HepG2 (cell line): ENCODE data around the gene SPRR2D. TPM values are rescaled to one million over a fixed set of nuclear protein-coding genes. Genes with fewer than 3 reads are reported as not detected.

Source experiments
- ATAC-seq: fragments of 200-7000 bp; cut with Tn5 transposase; 3 replicates; pipeline ENCODE4 v1.9.1; 2020; ENCODE audit warnings: mild to moderate bottlenecking, moderate library complexity
- BruUV-seq: library from RNA; stranded (reverse); fragments of 400-500 nt; replicated peaks from 2 replicates; lab custom pipeline; 2021; lab: Mats Ljungman, UMichigan
- CTCF ChIA-PET: fragments of 300-600 bp; formaldehyde crosslinking; extraction: SDS; loops from one replicate; lab custom pipeline; 2021; ENCODE audit warnings: low total read pairs, inconsistent platforms, low intra/inter-chr PET ratio; lab: Yijun Ruan, JAX
- POLR2A ChIA-PET: fragments of 350-600 bp; sonication (Branson Sonifier 250); formaldehyde crosslinking; loops from one replicate; lab custom pipeline; 2020; ENCODE audit warnings: antibody characterized with exemption, inconsistent platforms; lab: Yijun Ruan, JAX
- DNase-seq: peaks from one replicate; pipeline ENCODE4 v3.0.0-alpha.2; 2015; ENCODE audit warnings: low spot score
- FAIRE-seq: peaks from 3 replicates; lab custom pipeline; 2011; peaks lifted over from hg19 to GRCh38; lab: Jason Lieb, UNC
- H2AFZ ChIP-seq: one replicate; pipeline ENCODE4 v1.6.1; 2011; ENCODE audit warnings: low read length, inconsistent platforms
- H3K27ac ChIP-seq: fragments of 300-600 bp; 3 replicates; pipeline ENCODE4 v1.8.0; 2011; ENCODE audit warnings: mixed run types, mild to moderate bottlenecking, mixed read lengths, low read length, inconsistent platforms; ENCODE audit not compliant: insufficient read depth; ENCODE audit errors: extremely low read length
- H3K27me3 ChIP-seq, 2 experiments: fragments of 200-600 bp in 1 of 2; 2 replicates in 1 of 2; 3 replicates in 1 of 2; pipeline versions ENCODE4 v1.6.0 to v1.8.0; 2011; ENCODE audit warnings: low read length in 2 of 2, mild to moderate bottlenecking in 2 of 2, moderate library complexity in 2 of 2, inconsistent platforms in 1 of 2; ENCODE audit not compliant: insufficient read depth in 2 of 2, control insufficient read depth in 1 of 2
- H3K36me3 ChIP-seq, 2 experiments: fragments of 200-600 bp in 1 of 2; replicated peaks in 1 of 2; 2 replicates in 1 of 2; 3 replicates in 1 of 2; pipeline versions ENCODE4 v1.5.1 to v1.8.0; 2011; ENCODE audit warnings: low read length in 2 of 2, inconsistent platforms in 1 of 2; ENCODE audit not compliant: insufficient read depth in 2 of 2, control insufficient read depth in 1 of 2
- H3K4me1 ChIP-seq: 2 replicates; pipeline ENCODE4 v1.5.1; 2012; ENCODE audit warnings: low read length, inconsistent platforms; ENCODE audit not compliant: insufficient read depth
- H3K4me2 ChIP-seq: 2 replicates; pipeline ENCODE4 v1.6.0; 2011; ENCODE audit warnings: low read depth, low read length, inconsistent platforms
- H3K4me3 ChIP-seq, 3 experiments: fragments of 200-600 bp in 1 of 3; sonication (generic), shearing (Covaris generic) in 1 of 3; replicated peaks in 1 of 3; 2 replicates each; pipeline ENCODE4 v1.5.1; 2011 to 2016; ENCODE audit warnings: low read length in 3 of 3, inconsistent platforms in 2 of 3, low read depth in 2 of 3, mild to moderate bottlenecking in 2 of 3, control low read depth in 1 of 3, mixed read lengths in 1 of 3; ENCODE audit not compliant: insufficient read depth in 1 of 3
- H3K79me2 ChIP-seq: one replicate; pipeline ENCODE4 v1.6.1; 2011; ENCODE audit warnings: low read length, inconsistent platforms; ENCODE audit not compliant: insufficient read depth
- H3K9ac ChIP-seq: 2 replicates; pipeline ENCODE4 v1.6.0; 2011; ENCODE audit warnings: mild to moderate bottlenecking, low read depth, low read length, inconsistent platforms; ENCODE audit not compliant: insufficient read depth
- H3K9me3 ChIP-seq: 2 replicates; pipeline ENCODE4 v1.5.1; 2012; ENCODE audit warnings: mild to moderate bottlenecking, low read length
- H4K20me1 ChIP-seq: 2 replicates; pipeline ENCODE4 v1.6.0; 2011; ENCODE audit warnings: inconsistent platforms, mild to moderate bottlenecking, low read length, moderate library complexity; ENCODE audit not compliant: insufficient read depth
- ATF7 ChIP-seq, 2 experiments: fragments of 450-650 bp in 1 of 2; sonication (generic) in 1 of 2; formaldehyde crosslinking in 1 of 2; IDR thresholded peaks; 2 replicates each; pipeline versions ENCODE4 v1.4.0 to v1.6.1; 2016 to 2020; ENCODE audit warnings: antibody characterized with exemption in 1 of 2, mild to moderate bottlenecking in 1 of 2, missing genetic modification reagents in 1 of 2
- EP300 ChIP-seq, 3 experiments: sonication (generic) in 1 of 3; formaldehyde crosslinking in 1 of 3; IDR thresholded peaks; 2 replicates each; pipeline versions ENCODE4 v1.5.1 to v1.6.1; 2011 to 2020; ENCODE audit warnings: low read depth in 2 of 3, low read length in 2 of 3, borderline replicate concordance in 1 of 3, improper control_type of control experiment in 1 of 3, mild to moderate bottlenecking in 1 of 3, missing genetic modification reagents in 1 of 3, moderate library complexity in 1 of 3
- GLI4 ChIP-seq: sonication (generic); formaldehyde crosslinking; IDR thresholded peaks from 2 replicates; pipeline ENCODE4 v1.5.1; 2020; ENCODE audit warnings: missing genetic modification reagents, mild to moderate bottlenecking, moderate library complexity, borderline replicate concordance
- HNRNPUL1 ChIP-seq: fragments of 200-400 bp; formaldehyde crosslinking; IDR thresholded peaks from 2 replicates; pipeline ENCODE4 v1.6.1; 2017; ENCODE audit warnings: low read depth, mild to moderate bottlenecking, low read length, moderate library complexity
- ZNF788 ChIP-seq: sonication (generic); formaldehyde crosslinking; IDR thresholded peaks from 2 replicates; pipeline ENCODE4 v1.5.0; 2020; ENCODE audit warnings: mild to moderate bottlenecking, missing genetic modification reagents, borderline replicate concordance
- WGBS: methylation state at CpG from one replicate; pipeline ENCODE4 v1.1.6; 2017; ENCODE audit warnings: low lambda C conversion rate; 5-methylcytosine and 5-hydroxymethylcytosine counted together
- in situ Hi-C: cut with HindIII; loops from 2 replicates; pipeline ENCODE4 v1.10.0; 2017; ENCODE audit warnings: low pct_unique_long_range_greater_than_20kb; ENCODE audit not compliant: extremely low pct_ligation_motif_present
- intact Hi-C: fragments of 100-400 bp; cut with micrococcal nuclease; formaldehyde crosslinking; loops from one replicate; pipeline ENCODE4 v1.10.0; 2022; ENCODE audit not compliant: unreplicated experiment
- polyA plus RNA-seq, 8 experiments: library from polyadenylated mRNA; depleted of rRNA in 3 of 8; stranded (reverse) in 7 of 8; unstranded in 1 of 8; fragments of >200 nt; fragmentation: Illumina TruSeq in 4 of 8; extraction: Trizol in 4 of 8; gene quantifications; 2 replicates each; pipeline versions ENCODE4 v1.2.1 to v1.2.3, GENCODE V29; 2011 to 2016; ENCODE audit warnings: low read depth in 4 of 8, missing spikeins in 1 of 8, mixed read lengths in 1 of 8; ENCODE audit not compliant: insufficient read depth in 1 of 8
- small RNA-seq, 3 experiments: library from RNA; depleted of rRNA; stranded (forward); fragments of <200 nt; gene quantifications; one replicate each; pipeline ENCODE3, GENCODE V24; 2012; ENCODE audit warnings: low read depth in 2 of 3, low replicate concordance in 1 of 3; ENCODE audit not compliant: insufficient read length in 3 of 3, insufficient read depth in 2 of 3
- total RNA-seq, 5 experiments: library from RNA; depleted of rRNA; stranded (reverse); fragments of >200 nt; fragmentation: Illumina TruSeq; extraction: Trizol; gene quantifications; 2 replicates each; pipeline ENCODE4 v1.2.3, GENCODE V29; 2016; ENCODE audit warnings: low read depth in 1 of 5
- TF ChIP-seq, protein P1 (sequence below): sonication (generic); formaldehyde crosslinking; IDR thresholded peaks from 2 replicates; pipeline ENCODE4 v1.9.0; 2021; ENCODE audit warnings: missing genetic modification reagents, mild to moderate bottlenecking, borderline replicate concordance

Gene SPRR2D
- total and polyA plus RNA-seq, 2 of the 13 experiments (the other 11 are each of a cell fraction or from before 2014, with no cell fraction given) = not detected

DNA sequence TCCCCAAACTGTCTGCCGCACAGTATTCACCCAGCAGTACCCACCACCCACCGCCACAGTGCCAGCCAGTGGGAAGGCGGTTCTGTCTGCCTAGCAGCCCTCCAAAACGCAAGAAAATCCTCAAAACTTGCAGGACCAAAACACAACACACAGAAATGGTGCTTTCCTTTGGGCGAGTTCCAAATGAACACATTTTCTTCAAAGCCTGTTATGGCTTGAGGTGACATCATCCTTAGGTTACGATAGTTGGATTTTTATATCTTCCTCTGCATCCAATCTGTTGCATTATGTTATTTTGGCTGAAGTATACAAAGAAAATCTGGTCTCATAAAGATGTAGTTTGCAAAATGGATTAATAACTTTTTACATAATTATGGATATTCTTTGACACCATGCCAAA lies 47.7 kb downstream of the SPRR2D start:
- no peak overlapping the region for H3K4me2 ChIP-seq
- WGBS = 7% methylated on average over 6 of the region's 6 CpGs
- DNase-seq = no peak
- no peak for ATAC-seq
- H3K27me3 ChIP-seq = no peaks in the 10 kb centered on the region
- ChIA-PET POLR2A (no interaction called here), CTCF (no interaction called here)
- H3K27ac ChIP-seq = no peak overlapping the region
- H3K36me3 ChIP-seq = no peaks in the 10 kb centered on the region
- FAIRE-seq = no peak
- H3K4me1 ChIP-seq = no peaks in the 10 kb centered on the region
- no peaks in the 10 kb centered on the region for H4K20me1 ChIP-seq
- TF ChIP-seq ZNF788 = no peak
- TF ChIP-seq, protein P1, sequence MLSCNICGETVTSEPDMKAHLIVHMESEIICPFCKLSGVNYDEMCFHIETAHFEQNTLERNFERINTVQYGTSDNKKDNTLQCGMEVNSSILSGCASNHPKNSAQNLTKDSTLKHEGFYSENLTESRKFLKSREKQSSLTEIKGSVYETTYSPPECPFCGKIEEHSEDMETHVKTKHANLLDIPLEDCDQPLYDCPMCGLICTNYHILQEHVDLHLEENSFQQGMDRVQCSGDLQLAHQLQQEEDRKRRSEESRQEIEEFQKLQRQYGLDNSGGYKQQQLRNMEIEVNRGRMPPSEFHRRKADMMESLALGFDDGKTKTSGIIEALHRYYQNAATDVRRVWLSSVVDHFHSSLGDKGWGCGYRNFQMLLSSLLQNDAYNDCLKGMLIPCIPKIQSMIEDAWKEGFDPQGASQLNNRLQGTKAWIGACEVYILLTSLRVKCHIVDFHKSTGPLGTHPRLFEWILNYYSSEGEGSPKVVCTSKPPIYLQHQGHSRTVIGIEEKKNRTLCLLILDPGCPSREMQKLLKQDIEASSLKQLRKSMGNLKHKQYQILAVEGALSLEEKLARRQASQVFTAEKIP = no peak
- no peak for TF ChIP-seq HNRNPUL1
- peak; percentile 36; the same call in 1 of the 2 replicates for TF ChIP-seq ATF7 (IDR thresholded peaks at IDR 0.05)
- no peak for TF ChIP-seq ATF7 (CRISPR knock-in tag; IDR thresholded peaks at IDR 0.05)
- TF ChIP-seq EP300 (IDR thresholded peaks at IDR 0.05; ENCODE audit: low read depth in 2 of 2, low read length in 2 of 2) = no peak
- no peak for TF ChIP-seq EP300 (CRISPR knock-in tag; IDR thresholded peaks at IDR 0.05; ENCODE audit: borderline replicate concordance)
- TF ChIP-seq GLI4 (CRISPR knock-in tag) = no peak
- intact Hi-C loops (no loop called here), in situ Hi-C loops (no loop called here)
- no peaks in the 10 kb centered on the region for H3K79me2 ChIP-seq
- no peak overlapping the region for H3K4me3 ChIP-seq
- no peak overlapping the region for H2AFZ ChIP-seq
- H3K9ac ChIP-seq = no peak overlapping the region
- BruUV-seq = no TSS peak
- no peaks in the 10 kb centered on the region for H3K9me3 ChIP-seq

Small RNA genes lying within 50 kb of the gene (small RNA-seq; reads per million reads assigned to genes)
- gene AL356867.1 (0 reads per million in 3 experiments), gene RF00322 (0 reads per million in 3 experiments)

Other genes with a start within 250 kb of the SPRR2D start
- gene LCE1D, start 244.4 kb downstream of the SPRR2D start, total RNA-seq (2016; rRNA removed; fragmentation: Illumina TruSeq; extraction: Trizol) = not detected in 2 replicates
- not detected in 2 replicates for gene LCE1D, start 244.4 kb downstream of the SPRR2D start, polyA plus RNA-seq (2011; rRNA removed)
- not detected in 2 replicates for gene LCE1C, start 234.5 kb downstream of the SPRR2D start, total RNA-seq (2016; rRNA removed; fragmentation: Illumina TruSeq; extraction: Trizol)
- not detected in 2 replicates for gene LCE1C, start 234.5 kb downstream of the SPRR2D start, polyA plus RNA-seq (2011; rRNA removed)
- gene LCE1B, start 229.1 kb downstream of the SPRR2D start, total RNA-seq (2016; rRNA removed; fragmentation: Illumina TruSeq; extraction: Trizol) = not detected in 2 replicates
- gene LCE1B, start 229.1 kb downstream of the SPRR2D start, polyA plus RNA-seq (2011; rRNA removed) = not detected in 2 replicates
- not detected in 2 replicates for gene LCE1A, start 213.6 kb downstream of the SPRR2D start, total RNA-seq (2016; rRNA removed; fragmentation: Illumina TruSeq; extraction: Trizol)
- not detected in 2 replicates for gene LCE1A, start 213.6 kb downstream of the SPRR2D start, polyA plus RNA-seq (2011; rRNA removed)
- gene LCE6A, start 198.3 kb downstream of the SPRR2D start, total RNA-seq (2016; rRNA removed; fragmentation: Illumina TruSeq; extraction: Trizol) = not detected in 2 replicates
- gene LCE6A, start 198.3 kb downstream of the SPRR2D start, polyA plus RNA-seq (2011; rRNA removed) = not detected in 2 replicates
- gene LCE7A, start 181.1 kb downstream of the SPRR2D start, total RNA-seq (2016; rRNA removed; fragmentation: Illumina TruSeq; extraction: Trizol) = not detected in 2 replicates
- not detected in 2 replicates for gene LCE7A, start 181.1 kb downstream of the SPRR2D start, polyA plus RNA-seq (2011; rRNA removed)
- not detected in 2 replicates for gene SMCP, start 162.8 kb downstream of the SPRR2D start, total RNA-seq (2016; rRNA removed; fragmentation: Illumina TruSeq; extraction: Trizol)
- gene SMCP, start 162.8 kb downstream of the SPRR2D start, polyA plus RNA-seq (2011; rRNA removed) = not detected in 2 replicates
- gene IVL, start 132.6 kb downstream of the SPRR2D start, total RNA-seq (2016; rRNA removed; fragmentation: Illumina TruSeq; extraction: Trizol) = not detected in 2 replicates
- gene IVL, start 132.6 kb downstream of the SPRR2D start, polyA plus RNA-seq (2011; rRNA removed) = not detected in 2 replicates
- not detected in 2 replicates for gene SPRR5, start 93.9 kb downstream of the SPRR2D start, total RNA-seq (2016; rRNA removed; fragmentation: Illumina TruSeq; extraction: Trizol)
- not detected in 2 replicates for gene SPRR5, start 93.9 kb downstream of the SPRR2D start, polyA plus RNA-seq (2011; rRNA removed)
- gene SPRR4, start 70.5 kb downstream of the SPRR2D start, total RNA-seq (2016; rRNA removed; fragmentation: Illumina TruSeq; extraction: Trizol) = not detected in 2 replicates
- gene SPRR4, start 70.5 kb downstream of the SPRR2D start, polyA plus RNA-seq (2011; rRNA removed) = not detected in 2 replicates
- gene SPRR1A, start 57.0 kb downstream of the SPRR2D start, total RNA-seq (2016; rRNA removed; fragmentation: Illumina TruSeq; extraction: Trizol) = not detected in 2 replicates
- gene SPRR1A, start 57.0 kb downstream of the SPRR2D start, polyA plus RNA-seq (2011; rRNA removed) = not detected in 2 replicates
- not detected in 2 replicates for gene SPRR3, start 39.4 kb downstream of the SPRR2D start, total RNA-seq (2016; rRNA removed; fragmentation: Illumina TruSeq; extraction: Trizol)
- gene SPRR3, start 39.4 kb downstream of the SPRR2D start, polyA plus RNA-seq (2011; rRNA removed) = not detected in 2 replicates
- gene SPRR1B, start 9.9 kb downstream of the SPRR2D start, total RNA-seq (2016; rRNA removed; fragmentation: Illumina TruSeq; extraction: Trizol) = not detected in 2 replicates
- gene SPRR1B, start 9.9 kb downstream of the SPRR2D start, polyA plus RNA-seq (2011; rRNA removed) = not detected in 2 replicates
- gene SPRR2A, start 16.4 kb upstream of the SPRR2D start, total RNA-seq (2016; rRNA removed; fragmentation: Illumina TruSeq; extraction: Trizol) = not detected in 2 replicates
- not detected in 2 replicates for gene SPRR2A, start 16.4 kb upstream of the SPRR2D start, polyA plus RNA-seq (2011; rRNA removed)
- not detected in 2 replicates for gene SPRR2B, start 30.5 kb upstream of the SPRR2D start, total RNA-seq (2016; rRNA removed; fragmentation: Illumina TruSeq; extraction: Trizol)
- not detected in 2 replicates for gene SPRR2B, start 30.5 kb upstream of the SPRR2D start, polyA plus RNA-seq (2011; rRNA removed)
- not detected in 2 replicates for gene SPRR2E, start 53.4 kb upstream of the SPRR2D start, total RNA-seq (2016; rRNA removed; fragmentation: Illumina TruSeq; extraction: Trizol)
- not detected in 2 replicates for gene SPRR2E, start 53.4 kb upstream of the SPRR2D start, polyA plus RNA-seq (2011; rRNA removed)
- not detected in 2 replicates for gene SPRR2F, start 72.4 kb upstream of the SPRR2D start, total RNA-seq (2016; rRNA removed; fragmentation: Illumina TruSeq; extraction: Trizol)
- gene SPRR2F, start 72.4 kb upstream of the SPRR2D start, polyA plus RNA-seq (2011; rRNA removed) = not detected in 2 replicates
- not detected in 2 replicates for gene SPRR2G, start 109.8 kb upstream of the SPRR2D start, total RNA-seq (2016; rRNA removed; fragmentation: Illumina TruSeq; extraction: Trizol)
- not detected in 2 replicates for gene SPRR2G, start 109.8 kb upstream of the SPRR2D start, polyA plus RNA-seq (2011; rRNA removed)
- not detected in 2 replicates for gene LELP1, start 162.3 kb upstream of the SPRR2D start, total RNA-seq (2016; rRNA removed; fragmentation: Illumina TruSeq; extraction: Trizol)
- gene LELP1, start 162.3 kb upstream of the SPRR2D start, polyA plus RNA-seq (2011; rRNA removed) = not detected in 2 replicates
- gene PRR9, start 176.5 kb upstream of the SPRR2D start, total RNA-seq (2016; rRNA removed; fragmentation: Illumina TruSeq; extraction: Trizol) = not detected in 2 replicates
- gene PRR9, start 176.5 kb upstream of the SPRR2D start, polyA plus RNA-seq (2011; rRNA removed) = not detected in 2 replicates
- not detected in 2 replicates for gene LORICRIN, start 218.6 kb upstream of the SPRR2D start, total RNA-seq (2016; rRNA removed; fragmentation: Illumina TruSeq; extraction: Trizol)
- not detected in 2 replicates for gene LORICRIN, start 218.6 kb upstream of the SPRR2D start, polyA plus RNA-seq (2011; rRNA removed)